Activated CD4-positive, alpha-beta T cell treated with anti-CD3 and anti-CD28 coated beads for 48 hours (primary cell): ENCODE results near the gene OCIAD2.
"Not testable (repeated sequence)": the region's sequence is repeated elsewhere in the genome, so short reads cannot be mapped to it uniquely, and the experiment has no call there.

Source experiments
- DNase-seq: peaks from one replicate; pipeline ENCODE4 v3.0.0-alpha.2; 2020

OCIAD2 gene

DNA sequence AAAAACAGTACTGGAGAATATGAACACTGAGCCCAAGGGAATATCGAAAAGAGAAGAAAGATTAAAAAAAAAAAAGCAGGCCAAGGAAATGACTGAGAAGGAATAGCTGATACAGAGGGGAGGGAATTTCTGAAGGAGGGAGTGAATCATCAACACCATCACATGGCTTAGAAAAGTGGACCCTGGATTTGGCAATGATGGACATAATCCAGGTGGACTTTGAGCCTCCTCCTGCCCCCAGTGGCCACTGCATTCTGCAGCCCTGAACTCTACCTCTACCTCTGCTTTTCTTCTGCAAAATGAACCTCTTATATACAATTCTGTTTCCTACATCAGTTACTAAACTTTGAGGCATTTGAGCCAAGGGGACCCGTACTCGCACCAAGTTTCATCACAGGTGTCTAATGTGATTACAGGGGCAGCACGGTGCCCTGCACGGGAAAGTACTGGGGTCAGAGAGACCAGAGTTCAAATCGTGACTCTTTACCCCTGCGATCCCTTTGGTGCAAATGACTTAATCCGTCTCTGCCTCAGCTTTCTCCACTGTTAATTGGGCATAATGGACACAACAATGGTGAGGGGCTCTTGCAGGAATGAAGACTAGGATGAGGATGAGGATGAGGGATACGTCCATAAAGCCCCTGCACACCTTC lies 1.1 kb downstream of the OCIAD2 start:
- DNase-seq: no peak

DNA sequence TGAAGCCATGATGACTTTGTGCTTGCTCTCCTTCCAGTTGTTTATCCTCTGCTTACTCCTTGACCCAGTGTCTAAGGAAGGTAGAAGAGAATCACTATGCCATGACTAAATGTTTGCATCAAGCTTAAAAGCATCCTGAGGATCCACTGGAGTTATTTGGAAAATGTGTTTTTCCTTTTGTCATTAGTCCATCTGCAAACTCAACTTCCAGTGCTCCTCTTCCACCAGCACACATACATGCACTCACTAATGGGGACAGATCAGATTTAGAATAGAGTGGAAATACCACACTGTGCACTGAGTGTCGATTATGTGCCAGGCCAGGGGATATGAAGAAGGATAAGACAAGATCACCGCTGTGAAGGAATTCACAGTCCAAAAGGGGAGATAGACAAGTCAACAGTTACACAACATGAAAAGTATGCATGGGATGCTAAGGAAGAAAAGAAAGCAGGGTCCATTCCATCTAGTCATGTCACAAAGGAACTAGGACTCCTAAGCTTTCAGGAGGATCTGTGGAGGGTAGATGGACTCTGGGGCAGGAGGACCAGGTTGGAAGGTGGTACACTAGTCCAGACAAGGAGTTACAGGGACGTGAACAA lies 1.9 kb downstream of the OCIAD2 start:
- DNase-seq: no peak

DNA sequence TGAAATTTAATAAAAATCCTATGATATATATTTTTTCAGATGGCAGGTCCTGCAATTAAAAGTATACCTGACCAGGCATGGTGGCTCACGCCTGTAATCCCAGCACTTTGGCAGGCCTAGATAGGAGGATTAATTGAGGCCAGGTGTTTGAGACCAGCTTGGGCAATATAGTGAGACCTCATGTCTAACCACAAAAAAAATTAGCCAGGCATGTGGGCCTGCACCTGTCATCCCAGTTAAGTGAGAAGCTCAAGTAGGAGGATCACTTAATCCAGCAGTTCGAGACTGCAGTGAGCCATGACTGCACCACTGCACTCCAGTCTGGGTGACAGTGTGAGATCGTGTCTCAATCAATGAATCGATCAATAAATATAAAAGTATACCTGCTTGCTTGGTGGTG lies 2.5 kb downstream of the OCIAD2 start:
- no peak for DNase-seq

DNA sequence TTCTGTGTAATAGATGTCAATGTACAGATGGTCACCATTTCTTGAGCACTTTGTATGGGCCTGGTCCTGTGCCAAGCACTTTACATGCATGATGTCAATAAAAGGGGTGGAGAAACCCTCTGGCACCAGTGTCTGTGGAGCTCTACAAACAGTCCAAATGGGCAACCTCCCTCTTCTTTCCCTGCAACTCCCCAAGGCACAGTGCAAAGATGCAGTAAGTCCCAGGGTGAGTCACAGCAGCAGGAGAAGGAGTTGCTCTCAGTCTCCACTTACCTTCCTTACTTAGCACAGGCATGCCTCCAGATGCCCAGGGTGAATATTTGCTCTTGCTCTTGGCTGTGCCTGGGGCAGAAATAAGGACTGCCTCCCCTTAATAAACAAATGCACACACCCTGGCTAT lies 4.3 kb downstream of the OCIAD2 start:
- no peak for DNase-seq

DNA sequence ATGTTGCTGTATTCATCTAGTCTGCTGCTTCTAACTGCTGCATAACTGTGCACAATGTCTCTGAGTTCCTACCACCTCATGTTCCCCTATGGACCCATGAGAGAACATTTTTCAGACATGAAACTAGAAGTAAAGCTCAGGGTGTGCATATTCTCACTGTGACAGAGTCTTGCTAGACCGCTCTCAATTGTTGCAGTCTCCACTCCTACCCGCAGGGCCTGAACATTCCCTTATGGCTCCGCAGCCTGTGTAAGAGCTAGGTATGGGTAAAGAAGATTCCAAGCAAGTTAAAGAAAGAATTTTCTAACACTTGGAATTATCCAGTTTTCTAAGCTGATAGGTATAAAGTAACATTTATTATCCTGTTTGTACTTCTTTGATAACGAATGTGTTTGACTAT lies 5.4 kb downstream of the OCIAD2 start:
- DNase-seq: no peak

DNA sequence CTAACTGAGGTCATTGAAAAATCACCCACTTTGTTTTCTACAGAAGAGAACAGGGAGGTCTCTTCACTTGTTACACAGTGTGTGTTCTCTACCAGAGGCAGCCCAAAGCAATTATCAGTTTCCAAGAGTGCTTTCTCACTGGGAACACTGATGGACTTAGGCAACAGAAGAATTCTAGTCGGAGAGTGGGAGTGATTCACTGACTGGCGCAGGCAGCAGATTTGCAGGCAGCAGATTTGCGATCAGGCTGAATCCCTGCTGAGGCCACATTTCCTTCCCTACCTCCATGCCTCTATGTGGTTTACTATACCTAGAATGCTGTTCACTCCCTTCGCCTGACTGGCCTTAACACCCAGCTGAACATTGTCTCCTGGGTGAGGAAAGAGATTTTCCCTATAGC lies 6.6 kb downstream of the OCIAD2 start:
- no peak for DNase-seq

DNA sequence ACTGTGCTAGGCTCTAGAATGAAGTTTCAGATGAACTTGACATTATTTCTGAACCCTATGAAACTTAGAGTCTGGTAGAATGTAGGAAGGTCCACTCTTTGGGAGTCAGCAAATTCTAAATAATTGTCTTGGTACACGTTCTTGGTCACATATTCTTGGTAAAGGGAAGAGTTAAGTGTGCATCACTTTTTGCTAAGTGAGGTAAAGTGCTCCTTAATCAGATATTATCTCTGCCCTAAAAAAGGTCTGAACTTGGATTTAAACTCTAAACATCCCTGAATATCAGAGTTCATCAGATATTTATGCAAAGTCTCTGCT lies 7.2 kb downstream of the OCIAD2 start:
- no peak for DNase-seq

DNA sequence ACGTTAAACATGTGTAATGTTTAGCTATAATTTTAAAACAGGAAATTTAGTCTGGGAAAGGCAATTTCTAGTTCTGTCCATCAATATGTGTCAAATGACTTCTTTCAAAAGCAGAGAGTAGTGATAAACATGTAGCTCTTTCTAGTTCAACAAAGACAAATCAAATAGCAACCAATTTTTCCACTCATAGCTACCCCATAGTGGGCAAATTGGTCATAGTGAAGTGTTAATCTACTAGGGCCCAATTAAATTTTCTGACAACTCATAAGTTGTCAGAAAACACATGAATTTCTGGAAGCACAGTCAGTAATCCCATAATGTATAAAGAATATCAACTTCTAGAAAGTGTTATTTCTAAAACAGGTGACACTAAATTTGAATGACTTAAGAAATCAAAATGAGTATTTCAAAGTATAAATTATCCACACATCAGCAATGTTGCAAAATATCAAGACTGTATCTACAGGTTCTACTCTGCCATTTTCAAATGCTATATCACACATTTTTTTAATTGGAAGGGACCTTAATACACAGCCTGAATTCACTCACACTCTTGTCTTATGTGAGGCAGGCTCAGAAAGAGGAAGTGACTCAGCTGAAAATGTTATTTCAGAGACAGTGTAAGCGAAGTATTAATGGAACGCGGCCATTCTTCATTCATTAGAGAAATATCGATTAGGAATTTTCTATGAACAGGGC lies 7.7 kb downstream of the OCIAD2 start:
- no peak for DNase-seq

DNA sequence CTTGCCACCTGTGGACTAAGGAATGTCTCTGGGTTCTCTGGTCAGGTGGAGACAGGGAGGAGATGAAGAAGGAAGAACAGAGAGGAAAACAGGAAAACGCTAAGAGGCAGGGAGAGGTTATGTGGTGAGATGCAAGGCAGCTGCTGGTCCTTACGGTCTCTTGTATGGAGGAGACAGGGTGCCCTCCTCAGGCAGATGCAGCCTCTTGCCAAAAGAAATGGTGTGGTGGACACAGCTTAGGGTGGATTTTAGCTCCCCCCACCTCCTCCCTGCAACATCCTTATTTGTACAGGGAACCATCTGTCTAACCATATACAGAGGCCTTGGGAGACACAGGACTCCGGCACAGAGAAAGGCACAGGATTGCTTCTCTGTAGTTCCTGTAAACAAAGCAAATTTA lies 9.7 kb downstream of the OCIAD2 start:
- DNase-seq: no peak

DNA sequence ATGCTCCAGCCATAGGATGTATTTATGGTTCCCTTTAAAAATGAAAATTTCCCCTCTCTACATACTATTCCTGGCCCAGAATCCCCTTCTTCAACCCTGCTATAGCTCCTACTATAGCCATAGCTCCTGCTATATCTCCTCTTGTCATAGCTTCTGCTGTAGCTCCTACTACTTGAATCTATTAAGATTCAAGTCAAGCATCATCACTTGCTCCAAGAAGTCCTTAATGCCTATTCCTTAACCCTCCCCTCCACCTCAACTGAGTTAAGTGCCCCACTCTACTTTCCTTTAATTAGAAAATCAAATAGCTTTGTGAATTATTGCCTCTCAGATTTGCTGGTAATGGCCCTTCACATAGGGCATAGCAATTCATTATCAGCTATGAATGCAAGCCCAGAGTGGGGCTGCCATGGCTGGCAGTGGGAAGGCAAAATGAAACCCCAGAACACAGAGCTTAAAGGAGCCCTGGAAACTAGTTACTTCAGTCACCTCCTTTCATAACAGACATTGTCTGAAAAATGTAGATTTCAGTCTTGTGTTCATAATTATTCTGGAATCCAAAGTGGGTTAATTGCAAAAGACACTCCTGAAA lies 15.4 kb downstream of the OCIAD2 start:
- no peak for DNase-seq

DNA sequence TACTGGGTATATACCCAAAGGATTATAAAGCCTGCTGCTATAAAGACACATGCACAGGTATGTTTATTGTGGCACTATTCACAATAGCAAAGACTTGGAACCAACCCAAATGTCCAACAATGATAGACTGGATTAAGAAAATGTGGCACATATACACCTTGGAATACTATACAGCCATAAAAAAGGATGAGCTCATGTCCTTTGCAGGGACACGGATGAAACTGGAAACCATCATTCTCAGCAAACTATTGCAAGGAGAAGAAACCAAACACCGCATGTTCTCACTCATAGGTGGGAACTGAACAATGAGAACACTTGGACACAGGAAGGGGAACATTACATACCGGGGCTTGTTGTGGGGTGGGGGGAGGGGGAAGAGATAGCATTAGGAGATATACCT lies 16.8 kb downstream of the OCIAD2 start:
- DNase-seq: not testable (repeated sequence)

DNA sequence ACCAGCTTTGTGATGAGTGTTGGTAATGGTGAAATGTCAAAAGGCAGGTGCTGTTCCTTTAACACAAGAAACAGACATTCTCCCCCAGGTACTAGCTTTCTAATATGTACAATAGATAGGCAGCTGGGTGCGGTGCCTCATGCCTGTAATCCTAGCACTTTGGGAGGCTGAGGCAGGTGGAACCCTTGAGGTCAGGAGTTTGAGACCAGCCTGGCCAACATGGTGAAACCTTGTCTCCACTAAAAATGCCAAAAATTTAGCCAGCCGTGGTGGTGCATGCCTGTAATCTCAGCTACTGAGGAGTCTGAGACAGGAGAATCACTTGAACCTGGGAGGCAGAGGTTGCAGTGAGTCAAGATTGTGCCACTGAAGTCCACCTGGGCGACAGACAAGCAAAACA lies 24.9 kb downstream of the OCIAD2 start:
- not testable (repeated sequence) for DNase-seq

DNA sequence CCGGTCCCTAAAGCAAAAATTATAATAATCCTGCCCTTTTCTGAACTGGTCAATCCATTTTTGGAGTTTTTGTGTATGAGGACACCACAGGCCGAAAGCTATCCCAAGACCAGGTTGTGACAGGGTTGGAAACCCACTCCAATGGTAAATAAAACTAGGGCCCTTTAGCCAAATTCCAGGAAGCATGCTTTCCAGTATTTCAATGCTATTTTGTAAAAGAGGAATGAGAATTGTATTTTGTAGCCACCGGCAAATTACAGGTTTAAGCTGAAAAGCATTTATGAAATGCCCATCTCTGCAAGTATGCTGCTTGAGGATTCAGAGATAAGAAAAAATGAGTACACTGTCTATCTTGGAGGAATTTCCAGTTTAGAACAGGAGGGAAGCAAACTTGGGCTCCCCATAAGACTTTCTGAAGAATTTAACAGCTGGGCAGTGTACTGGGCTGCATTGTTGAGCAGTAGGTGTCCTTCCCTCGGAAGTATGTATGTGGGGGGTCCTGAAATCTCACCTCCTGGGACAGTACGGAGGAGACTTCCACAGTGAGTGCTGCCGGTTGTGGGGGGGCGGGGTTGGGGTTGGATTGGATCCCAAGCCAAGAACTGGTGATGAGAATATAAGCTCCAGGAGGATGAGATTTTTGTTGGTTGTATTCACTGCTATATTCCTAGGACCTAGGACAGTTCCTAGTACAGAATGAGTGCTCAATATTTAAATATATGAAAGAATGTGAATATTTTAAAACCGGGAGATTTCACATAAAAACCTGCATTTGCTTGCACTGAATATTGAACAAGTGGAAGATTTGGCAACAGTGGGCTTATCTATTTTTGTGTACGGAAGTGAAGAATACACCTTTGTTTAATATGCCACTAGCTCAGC lies 26.8 kb downstream of the OCIAD2 start:
- DNase-seq: no peak

DNA sequence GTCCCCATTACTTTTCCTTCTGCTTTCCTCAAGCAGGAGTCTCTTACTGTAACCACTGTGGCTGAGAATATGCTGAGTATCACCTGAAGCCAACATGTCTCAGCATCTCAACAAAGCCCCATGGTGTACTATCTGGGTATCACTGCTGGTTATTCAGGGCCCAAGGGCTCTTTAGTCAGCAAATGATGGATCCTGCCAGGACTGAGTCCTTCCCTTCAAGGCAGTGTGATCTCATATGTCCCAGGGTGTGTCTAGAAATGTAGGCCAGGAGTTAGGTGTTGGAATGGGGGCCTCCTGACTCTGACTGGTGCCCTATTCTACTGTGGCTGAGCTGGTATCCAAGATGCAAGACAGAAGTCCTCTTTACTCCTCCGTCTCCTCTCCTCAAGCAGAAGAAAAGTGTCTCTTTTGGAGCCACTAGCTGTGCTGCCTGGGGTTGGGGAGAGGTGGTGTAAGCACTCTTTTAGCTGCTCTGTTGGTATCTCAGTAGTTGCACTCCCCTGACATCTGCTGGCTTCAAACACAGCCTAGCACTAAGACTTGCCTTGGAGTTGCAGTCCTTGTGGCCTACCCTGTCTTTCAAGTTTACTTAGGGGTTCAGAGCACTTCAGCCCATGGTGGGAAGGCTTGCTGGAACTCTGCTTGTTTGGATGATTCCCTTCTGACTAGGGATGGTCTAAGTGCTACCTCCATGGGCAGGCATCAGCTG lies 28.6 kb downstream of the OCIAD2 start:
- DNase-seq: no peak

DNA sequence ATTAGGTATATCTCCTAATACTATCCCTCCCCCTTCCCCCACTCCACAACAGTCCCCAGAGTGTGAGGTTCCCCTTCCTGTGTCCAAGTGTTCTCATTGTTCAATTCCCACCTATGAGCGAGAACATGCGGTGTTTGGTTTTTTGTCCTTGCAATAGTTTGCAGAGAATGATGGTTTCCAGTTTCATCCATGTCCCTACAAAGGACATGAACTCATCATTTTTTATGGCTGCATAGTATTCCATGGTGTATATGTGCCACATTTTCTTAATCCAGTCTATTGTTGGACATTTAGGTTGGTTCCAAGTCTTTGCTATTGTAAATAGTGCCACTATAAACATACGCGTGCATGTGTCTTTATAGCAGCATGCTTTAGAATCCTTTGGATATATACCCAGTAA lies 41.9 kb downstream of the OCIAD2 start:
- DNase-seq: not testable (repeated sequence)

DNA sequence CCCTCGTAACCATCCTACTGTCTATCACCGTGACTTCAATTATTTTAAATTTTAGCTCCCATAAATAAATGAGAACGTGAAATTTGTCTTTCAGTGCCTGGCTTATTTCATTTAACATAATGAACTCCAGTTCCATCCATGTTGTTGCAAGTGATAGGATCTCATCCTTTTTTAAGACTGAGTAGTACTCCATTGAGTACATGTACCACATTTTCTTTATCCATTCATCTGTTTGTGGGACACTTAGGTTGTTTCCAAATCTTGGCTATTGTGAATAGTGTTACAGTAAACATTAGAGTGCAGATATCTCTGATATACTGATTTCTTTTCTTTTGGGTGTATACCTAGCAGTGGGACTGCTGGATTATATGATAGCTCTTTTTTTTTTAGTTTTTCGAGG lies 42.8 kb downstream of the OCIAD2 start:
- DNase-seq: no peak

DNA sequence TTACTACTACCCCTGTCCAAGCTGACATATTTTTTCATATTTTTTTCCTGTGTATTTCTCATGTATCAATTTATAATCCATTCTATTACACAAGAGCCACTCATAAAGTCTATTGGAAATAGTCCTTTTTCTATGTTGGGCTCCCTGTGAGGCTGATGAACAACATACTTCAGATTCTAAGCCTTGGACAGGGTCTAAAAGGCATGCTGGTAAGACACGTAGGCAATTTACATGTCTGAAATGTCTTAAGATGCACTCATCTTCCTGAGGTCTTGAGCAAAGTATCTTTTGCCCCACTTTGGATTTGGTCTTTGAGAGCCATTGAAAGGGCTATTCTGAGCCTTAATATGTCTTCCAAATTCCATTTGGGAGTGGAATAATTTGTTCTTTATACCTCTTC lies 43.9 kb downstream of the OCIAD2 start:
- DNase-seq: no peak

DNA sequence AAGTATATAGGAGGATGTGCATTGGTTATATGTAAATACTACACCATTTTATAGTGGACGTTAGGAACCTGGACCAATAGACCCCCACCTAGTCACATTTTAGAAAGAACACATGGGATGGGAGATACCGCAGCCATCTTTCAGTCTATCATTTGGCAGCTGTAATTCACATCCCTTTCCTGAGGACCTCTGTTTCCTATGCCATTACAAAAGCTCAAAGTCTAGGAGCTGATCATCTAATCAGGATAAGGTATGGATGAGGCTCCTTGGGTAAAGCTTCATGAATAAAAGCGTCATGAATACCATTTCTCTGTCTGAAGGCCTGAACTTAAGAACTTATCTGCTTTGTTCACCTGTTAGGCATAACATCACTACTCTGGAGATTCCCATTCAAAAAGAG lies 44.5 kb downstream of the OCIAD2 start:
- DNase-seq: no peak

DNA sequence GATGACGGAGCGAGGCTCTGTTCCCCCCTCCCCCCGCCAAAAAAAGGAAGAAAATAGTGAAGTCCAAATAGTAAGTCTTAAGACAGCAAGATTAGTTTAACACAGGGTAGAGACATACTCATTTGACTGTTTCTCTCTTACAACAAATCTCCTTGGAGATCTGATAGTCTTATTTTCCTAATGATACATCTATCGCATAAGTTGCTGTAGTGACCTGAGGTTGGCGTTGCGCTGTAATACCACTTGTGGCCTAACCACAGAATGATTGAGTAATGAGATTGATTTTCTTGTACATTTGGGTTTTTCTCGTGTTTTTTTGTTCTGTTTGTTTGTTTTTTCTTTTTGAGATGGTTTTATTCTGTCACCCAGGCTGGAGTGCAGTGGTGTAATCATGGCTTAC lies 48.4 kb downstream of the OCIAD2 start:
- peak; percentile 16 for DNase-seq

DNA sequence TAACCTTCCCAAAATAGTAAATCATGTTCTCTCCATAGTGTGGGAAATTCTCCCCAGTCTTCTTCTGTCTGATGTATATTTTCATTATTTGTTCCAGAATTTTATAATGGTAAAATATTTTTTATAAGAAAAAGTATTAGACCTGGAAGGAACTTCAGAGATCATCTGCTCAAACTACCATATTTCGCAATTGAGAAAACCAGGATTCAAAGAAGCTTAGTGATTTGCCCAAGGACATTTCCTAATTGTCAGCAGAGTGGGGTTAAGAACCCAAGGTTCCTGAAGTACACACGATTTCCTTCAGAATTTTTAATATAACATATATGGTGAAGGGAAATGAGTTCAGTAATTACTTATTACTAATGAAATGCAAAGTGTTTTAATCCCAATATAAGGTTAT lies 51.6 kb downstream of the OCIAD2 start:
- DNase-seq: no peak

DNA sequence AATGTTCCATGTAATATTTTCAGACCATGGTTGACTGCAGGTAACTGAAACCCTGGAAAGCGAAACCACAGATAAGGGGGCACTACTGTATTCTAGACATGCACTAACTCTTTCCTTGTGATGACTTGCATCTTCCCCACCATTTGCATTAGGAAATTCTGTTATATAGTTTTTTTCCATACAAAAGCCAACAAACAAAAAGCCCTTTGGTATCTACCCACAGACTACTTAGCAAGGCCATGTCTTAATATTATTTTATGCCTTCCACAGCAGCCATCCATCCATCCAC lies 52.2 kb downstream of the OCIAD2 start:
- no peak for DNase-seq

DNA sequence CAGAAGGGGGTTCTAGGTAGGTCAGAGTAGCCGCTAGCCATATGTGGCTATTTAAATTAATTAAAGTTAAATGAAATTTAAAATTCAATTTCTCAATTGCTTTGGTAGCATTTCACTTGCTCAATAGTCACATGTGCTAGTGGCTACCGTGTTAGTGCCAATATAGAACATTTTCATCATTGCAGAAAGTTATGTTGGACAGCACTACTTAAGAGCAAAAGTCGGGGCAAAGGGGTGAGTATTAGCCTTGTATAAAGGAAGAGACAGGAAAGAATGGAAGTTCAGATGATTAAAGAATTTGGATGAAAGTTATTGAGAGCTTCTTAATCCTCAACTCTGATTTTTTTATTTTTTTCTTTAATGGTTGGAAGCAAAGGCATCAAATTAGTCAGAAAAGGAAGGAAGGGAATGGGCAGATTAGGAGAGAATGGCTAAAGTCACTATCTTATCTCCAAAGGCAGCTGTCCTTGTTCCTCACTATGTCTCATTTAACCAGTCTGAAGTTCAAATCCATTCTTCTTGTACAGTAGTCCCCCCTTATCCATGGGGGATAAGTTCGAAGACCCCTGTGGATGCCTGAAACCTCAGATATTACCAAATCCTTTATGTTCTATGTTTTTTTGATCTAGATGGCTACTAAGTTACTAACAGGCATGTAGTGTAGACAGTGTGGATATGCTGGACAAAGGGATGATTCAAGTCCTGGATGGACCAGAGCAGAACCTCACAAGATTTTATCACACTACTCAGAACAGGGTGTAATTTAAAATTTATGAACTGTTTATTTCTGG lies 52.8 kb downstream of the OCIAD2 start:
- DNase-seq: no peak
